NCI-H446 treated with DMSO at 0.1 percent for 48 hours (cell line): ENCODE data around the gene FBN3.
"Not testable (repeated sequence)": the region's sequence is repeated elsewhere in the genome, so short reads cannot be mapped to it uniquely, and the experiment has no call there.

Experiments used
- DNase-seq: peaks from one replicate; lab custom pipeline; 2025; lab: John Stamatoyannopoulos, UW

Gene FBN3

GRCh38 chr19:8056533-8056932 is 92.9 kb downstream of the FBN3 start:
- no peak for DNase-seq

- no peak for DNase-seq
Observed at GRCh38 chr19:8054169-8054568, 95.2 kb downstream of the FBN3 start.

- no peak for DNase-seq
Observed at GRCh38 chr19:8052464-8052859, 96.9 kb downstream of the FBN3 start, which contains the start of gene CCL25. TSS of gene CCL25 (plus strand) at chr19:8052760. CDS start at chr19:8053050, 290 bp downstream.

GRCh38 chr19:8050274-8051096 is 98.9 kb downstream of the FBN3 start:
- DNase-seq = peak; percentile 8

GRCh38 chr19:8046569-8047165 is 102.7 kb downstream of the FBN3 start:
- no peak for DNase-seq

- DNase-seq = no peak
Observed at GRCh38 chr19:8045872-8046568, 103.4 kb downstream of the FBN3 start.

- no peak for DNase-seq
Observed at GRCh38 chr19:8044018-8044417, 105.4 kb downstream of the FBN3 start.

GRCh38 chr19:8042900-8043299 is 106.5 kb downstream of the FBN3 start:
- no peak for DNase-seq

GRCh38 chr19:8041531-8041931 is 107.9 kb downstream of the FBN3 start:
- DNase-seq = no peak

GRCh38 chr19:8039231-8039630 is 110.2 kb downstream of the FBN3 start:
- no peak for DNase-seq

GRCh38 chr19:8038815-8039214 is 110.6 kb downstream of the FBN3 start:
- DNase-seq = no peak

- DNase-seq = no peak
Observed at GRCh38 chr19:8036434-8037099, 112.8 kb downstream of the FBN3 start.

GRCh38 chr19:8034178-8034525 is 115.2 kb downstream of the FBN3 start:
- DNase-seq = no peak

- not testable (repeated sequence) for DNase-seq
Observed at GRCh38 chr19:8033287-8034177, 115.9 kb downstream of the FBN3 start.

- DNase-seq = no peak
Observed at GRCh38 chr19:8030960-8031359, 118.4 kb downstream of the FBN3 start.

GRCh38 chr19:8028951-8029491 is 120.4 kb downstream of the FBN3 start:
- DNase-seq = no peak

- DNase-seq = no peak
Observed at GRCh38 chr19:8025316-8025715, 124.1 kb downstream of the FBN3 start.

GRCh38 chr19:8024256-8024655 is 125.1 kb downstream of the FBN3 start:
- not testable (repeated sequence) for DNase-seq

GRCh38 chr19:8023371-8023770 is 126.0 kb downstream of the FBN3 start:
- no peak for DNase-seq

GRCh38 chr19:8022275-8022674 is 127.1 kb downstream of the FBN3 start:
- DNase-seq = no peak

- DNase-seq = no peak
Observed at GRCh38 chr19:8021374-8021773, 128.0 kb downstream of the FBN3 start.
